Endometrial microvascular endothelial cells (primary cell): Measurements from ENCODE around the gene EVI5L. TPM values are rescaled to one million over a fixed set of nuclear protein-coding genes. Genes with fewer than 3 reads are reported as not detected.

ENCODE experiments used
- total RNA-seq: library from RNA; depleted of rRNA; stranded (reverse); fragments of >200 nt; gene quantifications from one replicate; pipeline ENCODE4 v1.2.3, GENCODE V29; 2015; ENCODE audit errors: inconsistent ontology term

Gene EVI5L
- total RNA-seq, 1 donor from 2014 or later: 23.2 TPM

Other genes with a start within 250 kb of the EVI5L start
- gene CAMSAP3, start 234.4 kb upstream of the EVI5L start, total RNA-seq: not detected
- 39.7 TPM for gene XAB2, start 200.7 kb upstream of the EVI5L start, total RNA-seq
- gene PET100, start 200.4 kb upstream of the EVI5L start, total RNA-seq: 16.0 TPM
- gene PCP2, start 196.5 kb upstream of the EVI5L start, total RNA-seq: not detected
- gene STXBP2, start 193.1 kb upstream of the EVI5L start, total RNA-seq: 29.8 TPM
- not detected for gene RETN, start 161.2 kb upstream of the EVI5L start, total RNA-seq
- not detected for gene MCEMP1, start 153.1 kb upstream of the EVI5L start, total RNA-seq
- gene TRAPPC5, start 149.4 kb upstream of the EVI5L start, total RNA-seq: 81.6 TPM
- not detected for gene FCER2, start 128.1 kb upstream of the EVI5L start, total RNA-seq
- gene CLEC4G, start 98.1 kb upstream of the EVI5L start, total RNA-seq: not detected
- gene CD209, start 82.7 kb upstream of the EVI5L start, total RNA-seq: not detected
- not detected for gene CLEC4M, start 67.0 kb upstream of the EVI5L start, total RNA-seq
- not detected for gene PRR36, start 44.2 kb downstream of the EVI5L start, total RNA-seq
- gene LRRC8E, start 58.3 kb downstream of the EVI5L start, total RNA-seq: 1.9 TPM
- 13.3 TPM for gene MAP2K7, start 73.7 kb downstream of the EVI5L start, total RNA-seq
- gene TGFBR3L, start 84.6 kb downstream of the EVI5L start, total RNA-seq: not detected
- gene SNAPC2, start 90.1 kb downstream of the EVI5L start, total RNA-seq: 46.8 TPM
- 2.2 TPM for gene CTXN1, start 95.9 kb downstream of the EVI5L start, total RNA-seq
- gene TIMM44, start 113.4 kb downstream of the EVI5L start, total RNA-seq: 75.6 TPM
- gene ELAVL1, start 175.4 kb downstream of the EVI5L start, total RNA-seq: 68.0 TPM
- gene CCL25, start 222.5 kb downstream of the EVI5L start, total RNA-seq: not detected